Measurements from ENCODE around the gene ZRANB3.

- TF ChIP-seq POLR2AphosphoS5 (IDR thresholded peaks at IDR 0.05): no peak
- no peak for TF ChIP-seq CTCF (IDR thresholded peaks at IDR 0.05)
- TF ChIP-seq POLR2A (IDR thresholded peaks at IDR 0.05): no peak
Observed at GRCh38 chr2:135187270-135187669, 343.7 kb downstream of the ZRANB3 start.
